ENCODE measurements around the gene FUT2. TPM values are rescaled to one million over a fixed set of nuclear protein-coding genes. Genes with fewer than 3 reads are reported as not detected.
"Not testable (repeated sequence)": the region's sequence is repeated elsewhere in the genome, so short reads cannot be mapped to it uniquely, and the experiment has no call there.

Gene FUT2
- polyA plus RNA-seq, 2 of the 4 experiments (the other 2 are of a cell fraction) = not detected

GRCh38 chr19:48678201-48678600 is 17.6 kb upstream of the FUT2 start:
- TF ChIP-seq ATOH8 (CRISPR knock-in tag; IDR thresholded peaks at IDR 0.05; ENCODE audit: low read depth) = no peak
- TF ChIP-seq ZFP36 (IDR thresholded peaks at IDR 0.05; ENCODE audit: borderline replicate concordance, partially characterized antibody) = no peak
- H3K9me3 ChIP-seq = no peaks in the 10 kb centered on the region
- peaks cover 5% of the 10 kb centered on the region; the same call in 1 of the 3 replicates for H3K4me1 ChIP-seq
- DNase-seq (ENCODE audit: low read depth in 1 of 2, low spot score in 1 of 2) (no peak), ATAC-seq (no peak), FAIRE-seq (no peak)
- WGBS (ENCODE audit: missing lambda C conversion rate) = 68% methylated on average over 4 of the region's 4 CpGs
- no peak overlapping the region for H3K4me2 ChIP-seq
- ChIA-PET POLR2A (no interaction called here), CTCF (interaction anchor here (1.2 to 6.1 kb wide), 7 partner anchors 12 to 107 kb away, joined by 3 to 151 read pairs (median 8); partner anchors contain the start of gene FUT2)
- no peak overlapping the region for H3K4me3 ChIP-seq
- no peak overlapping the region for H3K27ac ChIP-seq

- CTCF ChIA-PET = interaction anchor here (0.7 to 1.4 kb wide), 4 partner anchors 13 to 109 kb away, joined by 3 to 4 read pairs (median 3); partner anchors contain the start of gene FUT2
- H3K4me1 ChIP-seq; H3K4me3 ChIP-seq; ATAC-seq; H3K27ac ChIP-seq; FAIRE-seq; H3K9me3 ChIP-seq; H3K4me2 ChIP-seq; POLR2A ChIA-PET; DNase-seq (ENCODE audit: low read depth in 1 of 2, low spot score in 1 of 2): not testable (repeated sequence)
- 87% methylated on average over 12 of the region's 19 CpGs for WGBS (ENCODE audit: missing lambda C conversion rate)
Observed at GRCh38 chr19:48680006-48680405, 15.8 kb upstream of the FUT2 start.

GRCh38 chr19:48680436-48681126 is 15.2 kb upstream of the FUT2 start:
- Histone ChIP-seq H3K27ac (no peak overlapping the region), H3K9me3 (no peaks in the 10 kb centered on the region), H3K4me2 (no peak overlapping the region), H3K4me3 (no peak overlapping the region), H3K4me1 (peaks cover 8% of the 10 kb centered on the region)
- DNase-seq (ENCODE audit: low read depth in 1 of 2, low spot score in 1 of 2) (no peak), ATAC-seq (no peak), FAIRE-seq (no peak)
- ChIA-PET CTCF (interaction anchor here (0.6 to 1.4 kb wide), 4 partner anchors 26 to 161 kb away, joined by 3 to 4 read pairs (median 3); no protein-coding TSS in a partner anchor), POLR2A (no interaction called here)
- TF ChIP-seq MAX (IDR thresholded peaks at IDR 0.05) = no peak
- WGBS (ENCODE audit: missing lambda C conversion rate) = 87% methylated on average over 43 of the region's 45 CpGs

- no peak overlapping the region for H3K4me3 ChIP-seq
- TF ChIP-seq ZNF302 (CRISPR knock-in tag; IDR thresholded peaks at IDR 0.05) (no peak), ZFP36 (IDR thresholded peaks at IDR 0.05; ENCODE audit: borderline replicate concordance, partially characterized antibody) (no peak), CEBPB (IDR thresholded peaks at IDR 0.05) (no peak), ZSCAN20 (CRISPR knock-in tag; IDR thresholded peaks at IDR 0.05) (no peak), HEYL (CRISPR knock-in tag; IDR thresholded peaks at IDR 0.05) (no peak), KDM1A (IDR thresholded peaks at IDR 0.05; ENCODE audit: low read depth) (no peak), CBX2 (IDR thresholded peaks at IDR 0.05; ENCODE audit: borderline replicate concordance, low read depth) (no peak), CHD4 (IDR thresholded peaks at IDR 0.05; ENCODE audit: borderline replicate concordance) (no peak), RFX5 (IDR thresholded peaks at IDR 0.05) (no peak), EHF (CRISPR knock-in tag; IDR thresholded peaks at IDR 0.05) (no peak), CHD2 (IDR thresholded peaks at IDR 0.05; ENCODE audit: low read length, partially characterized antibody) (no peak), NR3C1 (IDR thresholded peaks at IDR 0.05) (no peak)
- CTCF ChIA-PET = interaction anchor here (0.6 to 1.6 kb wide), 6 partner anchors 27 to 160 kb away, joined by 3 to 4 read pairs (median 3); no protein-coding TSS in a partner anchor
- no peak; a peak in 1 of 6 replicates for ATAC-seq
- no peak overlapping the region for H3K27ac ChIP-seq
- peaks cover 14% of the 10 kb centered on the region for H3K4me1 ChIP-seq
- no peak for DNase-seq (ENCODE audit: low read depth in 1 of 2, low spot score in 1 of 2)
- 74% methylated on average over 7 of the region's 7 CpGs for WGBS (ENCODE audit: missing lambda C conversion rate)
- POLR2A ChIA-PET = no interaction called here
- no peaks in the 10 kb centered on the region for H3K9me3 ChIP-seq
- FAIRE-seq = no peak
- no peak overlapping the region for H3K4me2 ChIP-seq
Observed at GRCh38 chr19:48681127-48681470, 14.7 kb upstream of the FUT2 start.

GRCh38 chr19:48683349-48683748 is 12.4 kb upstream of the FUT2 start:
- FAIRE-seq (no peak), ATAC-seq (no peak), DNase-seq (ENCODE audit: low read depth in 1 of 2, low spot score in 1 of 2) (no peak)
- H3K4me2 ChIP-seq = no peak overlapping the region
- H3K9me3 ChIP-seq = no peaks in the 10 kb centered on the region
- peaks cover 14% of the 10 kb centered on the region for H3K4me1 ChIP-seq
- H3K4me3 ChIP-seq = no peak overlapping the region
- no peak overlapping the region for H3K27ac ChIP-seq
- WGBS (ENCODE audit: missing lambda C conversion rate) = 90% methylated on average over 11 of the region's 11 CpGs
- ChIA-PET CTCF (interaction anchor here (0.6 to 14.0 kb wide), 6 partner anchors 7 to 456 kb away, joined by 3 to 151 read pairs (median 4); partner anchors contain the start of gene FUT2), POLR2A (interaction anchor here (0.5 kb wide), 1 partner anchor 296 kb away, joined by 4 read pairs; no protein-coding TSS in a partner anchor)
- TF ChIP-seq TP53 (CRISPR knock-in tag; IDR thresholded peaks at IDR 0.05) (no peak), CHD4 (IDR thresholded peaks at IDR 0.05; ENCODE audit: borderline replicate concordance) (no peak), PBX3 (IDR thresholded peaks at IDR 0.05) (no peak), SMC3 (IDR thresholded peaks at IDR 0.05) (no peak)

Measured in A549 (cell line).